Parathyroid adenoma (tissue), 2 donors: ENCODE results near the gene N4BP3.

ENCODE experiments used
- H2AFZ ChIP-seq: fragments of 300-600 bp; sonication (generic); one replicate; pipeline ENCODE4 v1.7.0; 2017; ENCODE audit warnings: antibody characterized with exemption, mild to moderate bottlenecking
- H3K27ac ChIP-seq: fragments of 300-600 bp; sonication (generic); one replicate; pipeline ENCODE4 v1.7.0; 2017
- H3K27me3 ChIP-seq: fragments of 300-600 bp; sonication (generic); one replicate; pipeline ENCODE4 v1.7.0; 2017; ENCODE audit warnings: low read length; ENCODE audit not compliant: control insufficient read depth, insufficient read depth
- H3K36me3 ChIP-seq: fragments of 300-600 bp; sonication (generic); one replicate; pipeline ENCODE4 v1.7.0; 2017; ENCODE audit warnings: low read length; ENCODE audit not compliant: control insufficient read depth, insufficient read depth
- H3K4me1 ChIP-seq: fragments of 300-600 bp; sonication (generic); one replicate; pipeline ENCODE4 v1.7.0; 2017; ENCODE audit warnings: control low read depth
- H3K4me2 ChIP-seq: fragments of 300-600 bp; sonication (generic); one replicate; pipeline ENCODE4 v1.7.0; 2017; ENCODE audit warnings: low read length
- H3K4me3 ChIP-seq: fragments of 300-600 bp; sonication (generic); one replicate; pipeline ENCODE4 v1.7.0; 2017; ENCODE audit warnings: low read depth, low read length
- H3K79me2 ChIP-seq: fragments of 300-600 bp; sonication (generic); one replicate; pipeline ENCODE4 v1.7.0; 2017; ENCODE audit warnings: control low read depth
- H3K9ac ChIP-seq: fragments of 300-600 bp; sonication (generic); one replicate; pipeline ENCODE4 v1.7.0; 2017; ENCODE audit warnings: mild to moderate bottlenecking
- H3K9me3 ChIP-seq: fragments of 300-600 bp; sonication (generic); one replicate; pipeline ENCODE4 v1.7.0; 2017; ENCODE audit warnings: low read length; ENCODE audit not compliant: control insufficient read depth
- CTCF ChIP-seq: fragments of 300-600 bp; sonication (generic); IDR thresholded peaks from one replicate; pipeline ENCODE4 v1.7.0; 2017; ENCODE audit warnings: antibody characterized with exemption, mild to moderate bottlenecking
- donor health status: primary hyperparathyroidism.

Gene N4BP3

GRCh38 chr5:178119915-178120606 is 6.7 kb downstream of the N4BP3 start:
- Histone ChIP-seq H2AFZ (no peak overlapping the region), H3K36me3 (no peaks in the 10 kb centered on the region), H3K4me3 (no peak overlapping the region), H3K4me2 (no peak overlapping the region), H3K9ac (no peak overlapping the region), H3K4me1 (peaks cover 16% of the 10 kb centered on the region), H3K9me3 (no peaks in the 10 kb centered on the region), H3K27ac (no peak overlapping the region), H3K27me3 (no peaks in the 10 kb centered on the region), H3K79me2 (peaks cover 3% of the 10 kb centered on the region)
- no peak for TF ChIP-seq CTCF

GRCh38 chr5:178120607-178121357 is 7.5 kb downstream of the N4BP3 start:
- H3K9me3 ChIP-seq: no peaks in the 10 kb centered on the region
- peaks cover 15% of the 10 kb centered on the region for H3K4me1 ChIP-seq
- H3K4me2 ChIP-seq: no peak overlapping the region
- no peak overlapping the region for H3K9ac ChIP-seq
- TF ChIP-seq CTCF: peak; percentile 65
- H3K36me3 ChIP-seq: no peaks in the 10 kb centered on the region
- H3K79me2 ChIP-seq: no peaks in the 10 kb centered on the region
- no peak overlapping the region for H2AFZ ChIP-seq
- H3K27ac ChIP-seq: no peak overlapping the region
- H3K27me3 ChIP-seq: no peaks in the 10 kb centered on the region
- no peak overlapping the region for H3K4me3 ChIP-seq

GRCh38 chr5:178121391-178122276 is 8.3 kb downstream of the N4BP3 start:
- no peak overlapping the region for H2AFZ ChIP-seq
- H3K9me3 ChIP-seq: no peaks in the 10 kb centered on the region
- no peaks in the 10 kb centered on the region for H3K27me3 ChIP-seq
- no peak overlapping the region for H3K27ac ChIP-seq
- H3K9ac ChIP-seq: no peak overlapping the region
- peaks cover 15% of the 10 kb centered on the region for H3K4me1 ChIP-seq
- TF ChIP-seq CTCF: no peak
- H3K4me3 ChIP-seq: no peak overlapping the region
- no peak overlapping the region for H3K4me2 ChIP-seq
- H3K36me3 ChIP-seq: no peaks in the 10 kb centered on the region
- H3K79me2 ChIP-seq: no peaks in the 10 kb centered on the region

- no peaks in the 10 kb centered on the region for H3K79me2 ChIP-seq
- no peak overlapping the region for H3K27ac ChIP-seq
- no peaks in the 10 kb centered on the region for H3K9me3 ChIP-seq
- no peak overlapping the region for H3K4me3 ChIP-seq
- H3K27me3 ChIP-seq: no peaks in the 10 kb centered on the region
- peaks cover 15% of the 10 kb centered on the region for H3K4me1 ChIP-seq
- no peak overlapping the region for H3K9ac ChIP-seq
- H2AFZ ChIP-seq: no peak overlapping the region
- H3K36me3 ChIP-seq: no peaks in the 10 kb centered on the region
- TF ChIP-seq CTCF: no peak
- H3K4me2 ChIP-seq: no peak overlapping the region
Measured at GRCh38 chr5:178122346-178122745, 9.0 kb downstream of the N4BP3 start.
